ENCODE measurements around the gene MED10. TPM values are rescaled to one million over a fixed set of nuclear protein-coding genes. Genes with fewer than 3 reads are reported as not detected.
"Not testable (repeated sequence)": the region's sequence is repeated elsewhere in the genome, so short reads cannot be mapped to it uniquely, and the experiment has no call there.

MED10 gene
- total RNA-seq, 1 experiment from 2014 or later, result 5.7 TPM

DNA sequence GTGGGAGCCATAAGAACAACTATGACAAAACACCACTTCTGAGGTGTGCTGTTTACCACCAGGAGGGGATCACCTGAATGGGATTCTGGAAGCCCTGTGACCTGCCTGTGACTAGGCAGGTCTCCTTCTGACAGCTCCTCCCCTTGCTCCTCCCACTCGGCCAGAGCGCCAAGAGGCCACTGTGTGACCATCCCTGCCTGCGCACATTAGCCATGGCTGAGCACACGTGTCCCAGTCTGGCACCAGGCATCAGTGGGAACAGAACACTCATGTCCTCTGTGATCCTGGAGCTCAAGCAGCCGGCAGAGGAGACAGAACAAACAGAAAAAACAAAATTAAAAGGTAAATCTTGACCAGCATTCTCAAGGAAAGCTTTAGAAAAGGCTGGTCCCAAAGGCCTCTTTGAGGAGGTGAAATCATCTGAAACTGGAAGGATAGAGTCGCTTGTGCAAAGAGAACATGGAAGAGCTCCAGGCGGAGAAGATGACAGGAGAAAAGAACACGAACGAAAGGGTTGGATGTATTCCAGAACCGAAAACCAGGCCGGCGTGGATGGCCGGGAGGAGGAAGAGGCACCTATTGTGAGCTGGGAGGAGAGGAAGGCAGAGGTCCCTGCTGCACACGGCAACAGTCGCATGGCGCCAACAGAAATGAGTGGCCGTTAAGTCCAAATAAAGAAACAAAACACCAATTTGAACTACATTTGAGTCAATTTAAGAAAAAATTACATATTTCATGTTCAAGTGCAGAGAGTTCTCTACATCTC, 5.1 kb downstream of the MED10 start:
- no peak for DNase-seq
- H3K4me3 ChIP-seq (ENCODE audit: insufficient read depth, low read depth, low read length), result no peak overlapping the region
- no peaks in the 10 kb centered on the region for H3K27me3 ChIP-seq (ENCODE audit: control insufficient read depth, insufficient read depth, low read length)
- H3K36me3 ChIP-seq (replicated peaks; ENCODE audit: control insufficient read depth, insufficient read depth, low read length), result peaks cover 33% of the 10 kb centered on the region

DNA sequence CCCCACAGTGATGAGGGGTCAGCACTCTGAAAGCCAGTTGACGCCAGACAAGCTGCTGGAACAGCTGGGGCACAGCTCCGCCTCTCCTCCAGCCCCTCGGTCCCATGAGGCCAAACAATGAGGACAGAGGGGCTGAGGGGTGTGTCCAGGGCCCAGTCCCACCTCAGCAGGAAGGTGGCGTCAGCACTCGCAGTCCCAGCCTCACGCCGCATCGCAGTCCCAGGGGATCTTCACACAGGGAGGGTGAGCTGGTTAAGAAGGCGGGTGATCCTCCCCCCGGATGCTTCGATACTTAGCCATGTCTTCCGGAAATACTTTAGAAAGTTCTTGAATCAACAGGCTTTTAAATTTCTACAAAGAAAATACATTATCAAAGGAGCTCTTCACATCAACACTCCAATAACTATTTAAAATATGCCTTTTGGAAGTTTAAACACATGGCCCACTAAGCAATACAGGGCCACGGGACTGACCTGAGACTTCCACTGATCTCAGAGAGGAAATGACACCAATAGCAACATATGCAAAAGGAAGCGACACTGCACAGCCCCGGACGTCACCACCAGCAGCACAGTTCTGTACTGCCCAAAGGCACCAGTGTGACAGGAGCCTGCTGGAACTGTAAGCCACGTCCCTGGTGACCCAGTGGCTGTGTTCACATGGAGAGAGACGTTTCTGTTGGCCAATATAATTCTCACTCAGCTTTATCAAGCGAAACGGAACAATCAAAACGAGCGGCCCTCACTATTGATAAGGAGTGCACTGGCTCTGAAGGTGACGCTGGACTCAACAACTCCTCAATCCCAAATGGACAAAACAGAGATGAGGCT, 5.9 kb downstream of the MED10 start:
- H3K27me3 ChIP-seq (ENCODE audit: control insufficient read depth, insufficient read depth, low read length), result no peaks in the 10 kb centered on the region
- DNase-seq, result no peak
- H3K36me3 ChIP-seq (replicated peaks; ENCODE audit: control insufficient read depth, insufficient read depth, low read length), result peaks cover 33% of the 10 kb centered on the region
- H3K4me3 ChIP-seq (ENCODE audit: insufficient read depth, low read depth, low read length), result no peak overlapping the region

DNA sequence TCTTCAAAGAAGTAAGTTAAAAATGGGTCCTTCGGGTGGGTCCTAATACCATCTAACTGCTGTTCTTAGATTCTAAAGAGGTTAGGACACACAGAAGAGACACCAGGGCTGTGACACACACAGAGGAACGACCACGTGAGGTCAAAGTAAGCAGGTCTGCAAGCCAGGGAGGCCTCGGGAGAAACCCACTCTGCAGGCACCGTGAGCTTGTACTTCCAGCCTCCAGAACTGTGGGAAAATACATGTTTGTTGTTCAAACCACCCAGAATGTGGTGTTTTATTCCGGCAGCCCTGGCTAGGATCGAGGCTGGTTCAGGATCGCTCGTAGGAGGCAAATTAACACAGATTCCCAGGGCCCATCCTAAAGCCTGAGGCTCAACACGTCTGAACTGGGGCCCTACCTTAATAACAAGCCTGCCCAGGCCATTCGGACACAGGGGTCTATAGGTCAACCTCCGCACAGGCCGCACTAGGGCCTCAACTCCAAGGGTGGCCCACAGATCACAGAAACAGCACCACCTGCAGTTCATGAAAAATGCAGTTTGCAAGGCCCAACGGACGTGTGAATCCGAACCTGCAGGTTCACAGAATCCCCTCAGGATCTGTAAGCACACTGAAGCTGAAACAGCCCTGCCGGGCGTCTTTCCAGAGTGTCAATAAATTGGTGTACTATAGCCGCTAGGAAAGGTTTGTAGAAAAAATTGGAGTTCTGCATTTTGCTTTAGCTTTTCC, 7.1 kb downstream of the MED10 start:
- DNase-seq, result no peak
- Histone ChIP-seq H3K36me3 (replicated peaks; ENCODE audit: control insufficient read depth, insufficient read depth, low read length) (peaks cover 31% of the 10 kb centered on the region), H3K4me3 (ENCODE audit: insufficient read depth, low read depth, low read length) (no peak overlapping the region), H3K27me3 (ENCODE audit: control insufficient read depth, insufficient read depth, low read length) (no peaks in the 10 kb centered on the region)

DNA sequence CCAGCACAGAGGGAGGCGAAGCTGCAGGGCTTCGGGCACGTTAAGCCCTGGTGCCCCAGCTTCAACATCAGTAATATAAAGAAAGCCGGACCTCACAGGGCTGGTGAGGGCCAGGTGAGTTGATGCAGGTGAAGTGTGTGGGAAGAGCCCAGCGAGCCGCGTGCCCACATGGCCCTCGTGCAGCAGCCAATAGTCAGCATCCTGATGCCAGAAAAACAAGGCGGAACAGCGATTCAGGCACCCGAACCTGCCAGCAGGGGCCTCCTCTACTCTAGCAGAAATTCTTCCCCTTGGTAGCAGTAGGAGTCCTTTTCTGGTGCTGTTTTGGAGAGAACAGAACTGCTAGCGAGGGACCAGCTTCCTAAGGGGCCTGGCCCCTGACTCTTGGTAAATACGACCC, 7.8 kb downstream of the MED10 start:
- no peaks in the 10 kb centered on the region for H3K27me3 ChIP-seq (ENCODE audit: control insufficient read depth, insufficient read depth, low read length)
- peaks cover 26% of the 10 kb centered on the region for H3K36me3 ChIP-seq (replicated peaks; ENCODE audit: control insufficient read depth, insufficient read depth, low read length)
- no peak overlapping the region for H3K4me3 ChIP-seq (ENCODE audit: insufficient read depth, low read depth, low read length)
- no peak for DNase-seq

DNA sequence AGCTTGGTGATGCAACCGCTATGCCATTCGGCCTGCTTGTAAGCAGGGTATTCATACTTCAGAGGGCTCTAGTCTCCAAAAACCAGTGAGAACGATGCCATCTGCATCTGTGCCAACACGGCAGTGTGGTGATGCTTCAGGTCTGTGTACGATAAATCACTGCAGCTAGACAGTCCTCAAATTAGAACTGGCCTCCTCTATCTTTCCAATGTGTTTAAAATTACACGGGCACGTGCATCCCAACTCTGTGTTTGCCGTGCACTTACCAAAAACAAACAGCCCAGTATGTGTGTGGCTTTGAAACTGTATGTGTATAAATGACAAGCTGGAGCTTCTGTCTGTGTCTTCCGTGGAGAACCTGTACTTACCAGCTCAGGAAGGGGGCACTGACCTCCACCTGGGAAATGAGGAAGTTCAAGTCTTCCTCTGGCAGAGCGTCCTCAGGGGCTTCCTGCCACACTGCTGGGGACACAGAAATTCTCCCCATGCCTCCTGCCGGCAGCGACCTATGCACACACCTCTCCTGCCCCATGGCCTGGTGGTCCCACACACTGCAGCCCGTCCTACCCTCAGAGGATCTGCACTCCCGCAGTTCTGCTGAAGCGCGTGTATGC, 12.3 kb downstream of the MED10 start:
- peaks cover 2% of the 10 kb centered on the region; the same call in 1 of the 2 replicates for H3K36me3 ChIP-seq (replicated peaks; ENCODE audit: control insufficient read depth, insufficient read depth, low read length)
- H3K4me3 ChIP-seq (ENCODE audit: insufficient read depth, low read depth, low read length), result no peak overlapping the region
- no peaks in the 10 kb centered on the region for H3K27me3 ChIP-seq (ENCODE audit: control insufficient read depth, insufficient read depth, low read length)
- no peak for DNase-seq

DNA sequence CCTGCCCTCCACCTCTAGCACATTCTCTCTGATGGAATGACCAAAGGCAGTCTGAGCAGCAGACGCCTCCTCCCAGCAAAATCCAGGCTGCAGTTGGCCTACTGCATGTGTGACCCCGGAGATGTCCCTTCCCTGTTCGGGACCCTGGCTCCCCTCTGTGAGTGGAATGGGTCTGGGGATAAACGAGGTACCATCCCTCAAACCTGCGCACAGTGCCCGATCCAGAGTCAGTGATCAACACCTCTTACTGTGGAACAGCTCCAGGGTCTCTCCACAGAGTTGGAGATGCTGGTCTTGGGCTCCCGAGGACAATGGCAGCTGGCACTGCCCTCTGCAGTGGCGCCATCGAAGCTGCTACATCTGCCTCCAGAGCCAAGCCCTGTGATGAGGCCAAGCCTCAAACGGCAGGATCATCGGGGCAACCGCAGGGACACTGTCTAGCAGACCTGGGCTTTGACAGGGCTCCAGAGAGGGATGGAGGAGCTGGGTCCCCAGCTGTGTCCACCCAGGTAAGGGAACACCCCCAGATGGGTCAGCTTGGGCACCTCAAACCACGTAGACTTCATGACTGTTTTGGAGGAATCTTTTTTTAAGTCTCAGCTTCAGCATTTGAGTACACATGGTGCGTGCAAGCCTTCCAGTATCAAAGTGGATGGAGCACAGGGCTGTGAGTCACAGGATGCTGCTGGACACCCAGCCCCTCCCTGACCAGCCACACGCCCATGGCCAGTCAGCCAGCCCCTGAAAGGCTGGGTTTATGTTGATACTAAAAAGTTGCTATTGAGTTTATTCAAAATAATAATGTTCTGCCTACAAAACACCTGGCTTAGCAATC, 13.0 kb downstream of the MED10 start:
- no peaks in the 10 kb centered on the region for H3K36me3 ChIP-seq (replicated peaks; ENCODE audit: control insufficient read depth, insufficient read depth, low read length)
- H3K4me3 ChIP-seq (ENCODE audit: insufficient read depth, low read depth, low read length), result no peak overlapping the region
- no peak for DNase-seq

DNA sequence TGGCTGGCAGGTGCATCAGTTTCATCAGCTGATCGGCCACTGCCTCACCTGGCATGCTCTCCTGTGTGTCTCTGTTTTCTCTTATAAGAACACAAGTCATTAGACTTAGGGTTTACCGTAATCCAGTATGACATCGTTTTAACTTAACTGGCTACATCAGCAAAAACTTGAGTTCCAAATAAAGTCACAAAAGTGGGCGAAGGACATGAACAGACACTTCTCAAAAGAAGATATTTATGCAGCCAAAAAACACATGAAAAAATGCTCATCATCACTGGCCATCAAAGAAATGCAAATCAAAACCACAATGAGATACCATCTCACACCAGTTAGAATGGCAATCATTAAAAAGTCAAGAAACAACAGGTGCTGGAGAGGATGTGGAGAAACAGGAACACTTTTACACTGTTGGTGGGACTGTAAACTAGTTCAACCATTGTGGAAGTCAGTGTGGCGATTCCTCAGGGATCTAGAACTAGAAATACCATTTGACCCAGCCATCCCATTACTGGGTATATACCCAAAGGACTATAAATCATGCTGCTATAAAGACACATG, 14.8 kb downstream of the MED10 start:
- DNase-seq; H3K4me3 ChIP-seq (ENCODE audit: insufficient read depth, low read depth, low read length); H3K36me3 ChIP-seq (replicated peaks; ENCODE audit: control insufficient read depth, insufficient read depth, low read length); H3K27me3 ChIP-seq (ENCODE audit: control insufficient read depth, insufficient read depth, low read length): not testable (repeated sequence)

More for the DNA sequence above, 13.0 kb downstream of the MED10 start:
- H3K27me3 ChIP-seq (ENCODE audit: control insufficient read depth, insufficient read depth, low read length), result no peaks in the 10 kb centered on the region

DNA sequence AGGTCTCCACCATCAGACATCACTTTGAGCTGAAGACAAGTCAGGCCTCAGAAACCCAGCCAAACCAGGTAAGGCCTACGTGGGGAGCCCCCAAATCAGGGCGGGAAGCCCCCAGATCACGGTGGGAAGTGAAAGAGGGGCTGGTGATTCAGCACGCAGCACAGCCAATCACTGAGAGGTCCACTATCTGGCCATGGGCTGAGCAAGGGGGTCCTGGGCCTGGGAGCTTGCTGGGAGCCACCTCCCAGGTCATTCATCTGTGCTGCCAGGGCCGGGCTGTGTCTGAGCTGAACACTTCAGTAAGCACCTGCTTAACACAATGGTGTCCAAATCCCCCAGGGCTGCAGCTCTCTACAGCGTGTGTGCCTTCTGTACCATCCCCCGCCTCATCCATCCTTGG, 15.5 kb downstream of the MED10 start:
- no peaks in the 10 kb centered on the region for H3K36me3 ChIP-seq (replicated peaks; ENCODE audit: control insufficient read depth, insufficient read depth, low read length)
- no peak overlapping the region for H3K4me3 ChIP-seq (ENCODE audit: insufficient read depth, low read depth, low read length)
- H3K27me3 ChIP-seq (ENCODE audit: control insufficient read depth, insufficient read depth, low read length), result no peaks in the 10 kb centered on the region
- DNase-seq, result no peak

DNA sequence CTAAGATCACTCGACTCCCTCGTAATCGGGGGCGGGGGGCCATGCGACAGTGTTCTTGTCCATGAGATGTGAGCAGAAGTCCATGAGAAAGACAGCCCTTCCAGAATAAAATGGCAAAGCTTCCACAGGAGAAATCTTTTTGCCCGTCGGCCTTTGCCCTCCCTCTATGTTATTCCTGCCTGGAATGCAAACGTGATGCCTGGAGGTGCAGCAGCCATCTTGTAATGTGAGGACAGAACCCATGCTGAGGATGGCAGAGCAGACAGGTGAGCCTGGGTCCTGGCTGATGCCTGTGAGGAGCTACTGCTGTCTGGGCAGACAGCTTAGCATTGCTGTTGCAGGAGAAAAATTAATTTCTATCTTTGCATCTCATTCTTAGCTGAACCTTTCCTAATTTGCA, 17.2 kb downstream of the MED10 start:
- DNase-seq, result no peak
- no peaks in the 10 kb centered on the region for H3K36me3 ChIP-seq (replicated peaks; ENCODE audit: control insufficient read depth, insufficient read depth, low read length)
- H3K4me3 ChIP-seq (ENCODE audit: insufficient read depth, low read depth, low read length), result no peak overlapping the region
- H3K27me3 ChIP-seq (ENCODE audit: control insufficient read depth, insufficient read depth, low read length), result no peaks in the 10 kb centered on the region; the same call in 1 of the 2 replicates

DNA sequence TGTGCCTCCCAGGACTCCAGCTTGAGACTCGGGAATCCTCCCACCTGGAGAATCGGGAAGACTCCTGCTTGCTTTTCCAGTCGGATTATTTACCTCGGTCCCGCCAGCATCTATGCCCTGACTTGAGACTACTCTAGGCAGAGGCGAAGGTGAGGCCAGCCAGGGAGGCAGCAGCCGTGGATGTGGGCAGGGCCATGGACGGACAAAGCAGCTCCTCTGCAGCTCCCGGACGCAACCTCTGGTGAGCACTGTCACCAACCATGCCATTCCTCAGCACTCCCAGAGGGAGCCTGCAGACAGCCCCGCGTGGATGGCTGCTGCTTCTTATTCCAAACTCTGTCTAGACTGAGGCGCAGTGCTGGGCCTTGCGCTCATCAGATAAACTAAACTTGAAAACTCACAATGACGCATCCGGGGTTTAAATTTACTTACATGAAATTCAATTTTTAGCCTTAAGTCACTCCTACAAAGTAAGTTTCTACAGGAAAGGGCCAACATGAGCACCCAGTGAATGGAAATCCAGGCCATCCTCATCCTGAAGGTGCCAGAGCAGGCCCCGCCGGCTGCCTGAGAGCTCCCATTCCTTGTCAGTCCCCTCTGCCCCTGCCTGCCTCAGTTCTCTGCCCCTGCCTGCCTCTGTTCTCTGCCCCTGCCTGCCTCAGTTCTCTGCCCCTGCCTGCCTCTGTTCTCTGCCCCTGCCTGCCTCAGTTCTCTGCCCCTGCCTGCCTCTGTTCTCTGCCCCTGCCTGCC, 17.8 kb downstream of the MED10 start:
- no peak overlapping the region for H3K4me3 ChIP-seq (ENCODE audit: insufficient read depth, low read depth, low read length)
- no peaks in the 10 kb centered on the region; the same call in 1 of the 2 replicates for H3K27me3 ChIP-seq (ENCODE audit: control insufficient read depth, insufficient read depth, low read length)
- no peak for DNase-seq
- no peaks in the 10 kb centered on the region for H3K36me3 ChIP-seq (replicated peaks; ENCODE audit: control insufficient read depth, insufficient read depth, low read length)

DNA sequence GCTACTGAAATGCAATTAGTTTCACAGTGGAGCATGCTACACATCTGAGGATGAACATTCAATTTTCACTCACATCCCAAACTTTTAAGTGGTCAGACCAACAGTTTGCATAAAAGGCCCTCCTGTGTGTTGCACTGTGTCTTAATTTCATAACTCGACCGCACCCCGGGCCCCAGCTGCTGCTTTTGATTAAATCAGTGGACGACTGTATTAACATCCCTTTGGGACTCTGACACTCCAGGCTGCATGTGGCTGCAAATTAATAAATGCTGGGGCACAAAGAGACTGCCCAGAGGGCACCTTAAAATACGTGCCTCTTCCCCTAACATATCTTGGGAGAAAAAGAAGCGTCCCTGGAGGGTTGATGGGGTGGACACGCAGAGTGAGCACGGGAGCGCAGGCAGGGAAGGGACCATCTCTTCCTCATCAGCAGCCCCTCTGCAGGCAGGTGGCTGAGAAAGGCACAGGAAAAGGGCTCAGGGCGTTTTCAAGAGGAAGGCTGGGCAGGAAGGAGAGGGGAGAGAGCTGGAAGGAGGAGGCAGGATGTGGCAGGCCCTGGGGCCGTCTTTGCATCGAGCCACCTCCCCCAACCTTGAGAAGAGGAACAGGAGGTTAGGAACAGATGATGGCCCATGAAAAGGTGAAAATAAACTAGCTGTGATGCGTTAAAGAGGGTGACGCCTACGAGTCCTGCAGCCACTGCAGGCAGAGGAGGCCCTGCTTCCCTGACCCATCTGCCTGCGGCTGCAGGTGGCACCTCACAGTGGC, 18.6 kb downstream of the MED10 start:
- no peaks in the 10 kb centered on the region; the same call in 1 of the 2 replicates for H3K27me3 ChIP-seq (ENCODE audit: control insufficient read depth, insufficient read depth, low read length)
- no peaks in the 10 kb centered on the region for H3K36me3 ChIP-seq (replicated peaks; ENCODE audit: control insufficient read depth, insufficient read depth, low read length)
- no peak overlapping the region for H3K4me3 ChIP-seq (ENCODE audit: insufficient read depth, low read depth, low read length)
- no peak for DNase-seq

DNA sequence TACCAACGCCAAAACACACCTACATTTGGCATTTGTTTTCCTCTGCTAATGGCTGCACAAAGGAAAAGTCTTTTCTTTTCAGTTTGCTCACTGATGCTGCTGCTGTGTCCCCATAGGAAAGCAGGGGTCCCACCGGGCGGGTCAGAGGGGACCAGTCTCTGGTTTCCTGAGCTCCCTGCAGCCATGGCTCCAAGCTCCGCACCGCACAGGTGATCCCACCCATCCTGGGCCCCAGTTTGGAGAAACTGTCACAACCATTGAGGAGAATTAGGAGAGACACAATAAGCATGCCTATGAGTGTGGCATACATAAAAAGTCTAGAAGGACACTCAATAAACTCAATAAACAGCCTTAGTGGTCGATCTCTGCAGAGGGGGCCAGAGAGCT, 19.9 kb downstream of the MED10 start:
- Histone ChIP-seq H3K4me3 (ENCODE audit: insufficient read depth, low read depth, low read length) (no peak overlapping the region), H3K36me3 (replicated peaks; ENCODE audit: control insufficient read depth, insufficient read depth, low read length) (no peaks in the 10 kb centered on the region), H3K27me3 (ENCODE audit: control insufficient read depth, insufficient read depth, low read length) (no peaks in the 10 kb centered on the region; the same call in 1 of the 2 replicates)
- no peak for DNase-seq
